Vagina (tissue), 2 donors: ENCODE results near the gene AP2B1.

ENCODE experiments used
- POLR2A ChIP-seq, 2 donors: fragments of 450-650 bp; IDR thresholded peaks; one replicate each; pipeline ENCODE4 v1.6.1; 2017; ENCODE audit warnings: antibody characterized with exemption in 2 of 2, mild to moderate bottlenecking in 2 of 2, moderate library complexity in 2 of 2
- POLR2AphosphoS5 ChIP-seq, 2 donors: sonication (generic); formaldehyde crosslinking; IDR thresholded peaks; one replicate each; pipeline ENCODE4 v1.9.0; 2017; ENCODE audit warnings: antibody characterized with exemption in 2 of 2, mild to moderate bottlenecking in 2 of 2, low read depth in 1 of 2; ENCODE audit not compliant: insufficient read depth in 1 of 2
- TF ChIP-seq, protein P1 (sequence below), 3 experiments: fragments of 450-650 bp in 2 of 3; fragments of 200-600 bp in 1 of 3; sonication (generic) in 1 of 3; IDR thresholded peaks; one replicate each; pipeline ENCODE4 v1.5.1; 2017 to 2019; ENCODE audit warnings: antibody characterized with exemption in 3 of 3, mild to moderate bottlenecking in 2 of 3, moderate library complexity in 2 of 3

DNA sequence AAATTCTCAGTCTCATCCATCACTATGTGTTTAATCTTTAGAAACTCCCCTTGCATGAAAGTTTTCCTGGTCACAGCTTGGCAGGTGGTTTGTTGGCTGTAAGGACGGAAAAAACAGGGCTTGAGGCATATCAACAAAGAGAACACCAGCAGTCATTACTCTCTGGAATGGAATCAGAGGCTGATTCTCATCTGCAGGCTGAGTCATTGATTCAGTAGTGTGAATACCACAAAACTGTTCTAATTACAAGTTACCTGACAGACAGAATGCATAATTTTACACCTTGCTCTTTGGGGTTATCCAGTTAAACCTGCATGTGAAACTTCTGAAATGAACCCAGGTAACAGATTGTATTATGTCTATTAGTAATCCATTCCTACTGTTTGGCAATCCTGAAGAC lies 38.1 kb upstream of the AP2B1 start:
- TF ChIP-seq, protein P1, sequence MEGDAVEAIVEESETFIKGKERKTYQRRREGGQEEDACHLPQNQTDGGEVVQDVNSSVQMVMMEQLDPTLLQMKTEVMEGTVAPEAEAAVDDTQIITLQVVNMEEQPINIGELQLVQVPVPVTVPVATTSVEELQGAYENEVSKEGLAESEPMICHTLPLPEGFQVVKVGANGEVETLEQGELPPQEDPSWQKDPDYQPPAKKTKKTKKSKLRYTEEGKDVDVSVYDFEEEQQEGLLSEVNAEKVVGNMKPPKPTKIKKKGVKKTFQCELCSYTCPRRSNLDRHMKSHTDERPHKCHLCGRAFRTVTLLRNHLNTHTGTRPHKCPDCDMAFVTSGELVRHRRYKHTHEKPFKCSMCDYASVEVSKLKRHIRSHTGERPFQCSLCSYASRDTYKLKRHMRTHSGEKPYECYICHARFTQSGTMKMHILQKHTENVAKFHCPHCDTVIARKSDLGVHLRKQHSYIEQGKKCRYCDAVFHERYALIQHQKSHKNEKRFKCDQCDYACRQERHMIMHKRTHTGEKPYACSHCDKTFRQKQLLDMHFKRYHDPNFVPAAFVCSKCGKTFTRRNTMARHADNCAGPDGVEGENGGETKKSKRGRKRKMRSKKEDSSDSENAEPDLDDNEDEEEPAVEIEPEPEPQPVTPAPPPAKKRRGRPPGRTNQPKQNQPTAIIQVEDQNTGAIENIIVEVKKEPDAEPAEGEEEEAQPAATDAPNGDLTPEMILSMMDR (IDR thresholded peaks at IDR 0.05), result no peak
- TF ChIP-seq POLR2AphosphoS5 (IDR thresholded peaks at IDR 0.05; ENCODE audit: insufficient read depth in 1 of 2, low read depth in 1 of 2) (no peak), POLR2A (IDR thresholded peaks at IDR 0.05) (no peak)
